Activated gamma-delta T cell treated with Interleukin-2 at 50 U/mL for 16 hours (primary cell): ENCODE data around the gene XYLB.
"Not testable (repeated sequence)": the region's sequence is repeated elsewhere in the genome, so short reads cannot be mapped to it uniquely, and the experiment has no call there.

Experiments
- DNase-seq: peaks from one replicate; pipeline ENCODE4 v3.0.0-alpha.2; 2020

XYLB gene

DNA sequence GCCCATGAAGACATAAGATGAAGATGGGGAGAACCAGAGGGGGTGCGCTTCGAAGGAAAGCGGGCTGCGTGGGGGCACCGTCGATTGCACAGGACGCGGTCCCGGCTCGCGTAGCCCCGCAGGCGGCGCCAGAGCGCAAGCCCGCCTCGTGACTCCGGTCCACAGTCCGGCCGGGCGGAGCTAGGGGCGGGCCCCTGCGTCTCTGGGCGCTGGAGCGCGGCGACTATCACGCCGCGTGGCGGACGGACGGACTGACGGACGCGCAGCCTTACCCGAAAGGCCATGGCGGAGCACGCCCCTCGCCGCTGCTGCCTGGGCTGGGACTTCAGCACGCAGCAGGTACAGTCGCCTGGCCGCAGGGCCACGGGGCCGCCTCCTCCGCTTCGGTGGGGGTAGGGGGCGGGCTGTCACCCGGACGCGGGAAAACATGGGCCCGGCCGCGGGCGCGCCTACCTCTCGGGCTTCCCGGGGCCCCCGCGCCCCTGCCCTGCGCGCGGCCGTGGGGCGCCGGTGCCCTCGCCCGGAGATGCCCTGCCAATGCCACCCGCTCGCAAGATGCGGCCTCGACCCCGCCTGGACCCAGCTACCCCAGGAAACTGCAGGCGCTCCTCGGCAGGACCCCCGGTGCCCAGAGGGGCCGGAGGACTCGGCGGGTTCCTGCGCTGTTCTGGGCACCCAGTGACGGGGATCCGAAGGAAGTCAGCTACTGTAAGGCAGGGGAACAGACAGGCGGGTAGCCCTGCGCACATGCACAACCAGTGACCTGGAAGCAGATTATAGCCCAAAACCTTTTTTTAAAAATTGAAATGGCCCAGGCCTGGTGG is at the start of gene XYLB:
Gene XYLB, plus strand, starts transcription at position 199 of the 824 bp plus-strand sequence. Its CDS starts 84 bp downstream, at position 283.
- peak; percentile 69 for DNase-seq

- not testable (repeated sequence) for DNase-seq
These were observed 49.5 kb upstream of the XYLB start for GRCh38 chr3:38297053-38297452.

DNA sequence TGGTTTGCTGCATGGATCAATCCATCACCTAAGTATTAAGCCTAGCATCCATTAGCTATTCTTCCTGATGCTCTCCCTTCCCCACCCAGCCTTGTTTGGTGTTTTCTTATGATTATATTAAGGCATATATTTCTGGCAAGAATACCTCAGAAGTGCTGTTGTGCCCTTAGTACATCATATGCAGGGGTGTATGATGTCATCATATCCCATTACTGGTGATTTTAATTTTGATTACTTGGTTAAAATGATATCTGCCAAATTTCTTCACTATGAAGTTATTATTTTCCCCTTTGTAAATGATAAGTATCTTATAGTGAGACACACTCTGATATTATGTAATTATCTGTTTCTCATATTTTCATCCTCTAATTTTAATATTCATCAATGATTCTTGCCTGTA is 49.0 kb upstream of the XYLB start:
- no peak for DNase-seq

DNA sequence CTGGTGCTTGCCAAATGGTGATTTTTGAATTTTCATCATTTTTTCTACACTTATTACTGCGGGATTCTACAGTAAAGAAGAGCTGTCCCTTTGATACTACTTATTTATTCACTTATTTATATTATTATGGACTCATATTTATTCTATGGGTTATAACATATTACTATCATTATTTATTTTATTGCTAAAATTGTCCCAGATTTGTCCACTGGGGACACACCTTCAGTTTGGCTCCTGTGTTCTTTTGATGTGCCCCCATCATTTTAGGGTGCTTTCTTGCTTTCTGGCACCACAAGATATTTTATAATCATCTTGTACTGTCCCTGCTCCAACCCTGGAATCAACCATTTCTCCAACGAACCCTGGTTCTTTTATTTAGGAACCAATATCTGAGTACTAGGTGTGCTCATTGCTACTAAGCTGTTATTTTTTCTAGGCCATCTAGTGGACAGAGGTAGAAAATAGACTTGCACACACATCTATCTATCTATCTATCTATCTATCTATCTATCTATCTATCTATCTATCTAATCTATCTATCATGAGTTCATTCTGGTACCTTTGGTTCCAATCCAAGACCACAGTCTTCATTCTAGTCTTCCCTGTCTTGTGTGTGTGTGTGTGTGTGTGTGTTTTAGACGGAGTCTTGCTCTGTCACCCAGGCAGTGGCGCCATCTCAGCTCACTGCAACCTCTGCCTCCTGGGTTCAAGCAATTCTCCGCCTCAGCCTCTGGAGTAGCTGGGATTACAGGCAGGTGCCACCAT is 48.5 kb upstream of the XYLB start:
- DNase-seq: no peak

GRCh38 chr3:38306941-38307340 is 39.6 kb upstream of the XYLB start:
- no peak for DNase-seq

DNA sequence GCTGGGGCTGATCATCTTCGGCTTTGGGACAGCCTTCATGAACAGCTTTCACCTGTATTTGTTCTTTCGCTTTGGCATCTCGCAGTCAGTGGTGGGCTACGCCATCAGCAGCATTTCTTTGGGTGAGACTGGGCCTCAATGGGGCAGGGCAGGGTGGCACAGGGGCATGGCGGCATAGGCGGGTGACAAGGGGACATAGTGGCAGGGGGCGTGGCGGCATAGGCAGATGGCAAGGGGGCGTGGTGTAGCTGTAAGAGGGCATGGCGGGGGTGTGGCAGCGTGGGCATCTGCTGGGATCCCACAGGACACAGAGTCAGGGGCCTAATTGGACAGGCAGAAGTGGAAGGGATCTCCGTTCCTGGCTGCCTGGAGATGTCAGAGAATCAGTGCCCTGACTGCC is 39.0 kb upstream of the XYLB start:
- DNase-seq: no peak

- DNase-seq: no peak
These were observed 38.1 kb upstream of the XYLB start for GRCh38 chr3:38308456-38308855.

GRCh38 chr3:38311476-38311875 is 35.1 kb upstream of the XYLB start:
- DNase-seq: no peak

GRCh38 chr3:38311941-38312340 is 34.6 kb upstream of the XYLB start:
- DNase-seq: no peak

DNA sequence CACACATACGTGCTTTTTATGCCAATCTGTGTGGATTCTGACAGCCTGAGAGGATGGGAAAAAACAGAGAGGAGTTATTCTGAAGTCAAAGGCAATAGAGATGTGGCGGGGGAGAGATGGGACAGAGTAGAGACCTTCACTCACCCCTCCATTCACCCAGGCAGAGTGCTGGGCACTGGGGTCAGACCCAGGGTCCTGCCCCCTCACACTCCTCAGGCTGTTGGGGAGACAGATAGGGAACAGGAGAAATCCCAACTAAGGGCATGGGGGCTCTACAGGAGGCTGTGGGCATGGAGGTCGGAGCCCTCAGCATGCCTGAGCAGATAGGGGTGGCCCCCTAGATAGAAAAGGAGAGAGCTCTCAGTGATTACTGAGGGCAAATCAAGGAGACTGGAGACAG is 34.2 kb upstream of the XYLB start:
- no peak for DNase-seq

DNA sequence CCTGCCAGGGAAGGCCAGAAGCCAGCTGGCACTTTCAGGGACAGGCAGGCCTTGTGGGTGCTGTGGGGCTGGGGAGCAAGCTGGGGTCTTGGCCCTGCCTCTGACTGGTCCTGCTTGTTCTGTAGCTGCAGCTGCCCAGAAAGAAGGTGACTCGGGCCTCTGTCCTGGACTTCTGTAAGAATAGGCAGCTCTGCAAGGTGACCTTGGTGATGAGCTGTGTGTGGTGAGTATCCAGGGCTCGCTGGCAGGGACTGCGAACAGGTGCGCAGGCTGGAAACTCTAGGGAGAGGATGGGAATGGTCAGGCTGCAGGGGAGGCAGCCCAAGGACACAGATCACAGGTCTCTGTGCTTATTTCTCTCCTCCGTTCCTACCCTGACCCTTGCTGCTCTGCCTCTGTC is 33.3 kb upstream of the XYLB start:
- DNase-seq: no peak

DNA sequence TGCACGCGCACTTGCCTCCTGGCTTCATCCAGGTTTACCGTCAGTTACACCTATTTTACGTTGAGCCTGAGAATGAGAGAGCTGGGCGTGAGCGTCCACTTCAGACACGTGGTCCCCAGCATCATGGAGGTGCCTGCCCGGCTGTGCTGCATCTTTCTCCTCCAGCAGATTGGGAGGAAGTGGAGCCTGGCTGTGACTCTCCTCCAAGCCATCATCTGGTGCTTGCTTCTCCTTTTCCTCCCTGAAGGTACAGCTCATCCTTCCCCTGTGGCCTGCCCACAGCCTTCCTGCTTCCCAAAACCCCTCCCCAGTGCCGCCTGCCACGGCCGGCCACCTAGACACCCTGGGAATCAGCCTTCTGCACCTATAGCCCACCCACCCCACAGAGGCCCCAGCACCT is 32.9 kb upstream of the XYLB start:
- DNase-seq: no peak

GRCh38 chr3:38314112-38314763 is 32.3 kb upstream of the XYLB start:
- no peak for DNase-seq

- DNase-seq: no peak
These were observed 31.7 kb upstream of the XYLB start for GRCh38 chr3:38314764-38315487.

DNA sequence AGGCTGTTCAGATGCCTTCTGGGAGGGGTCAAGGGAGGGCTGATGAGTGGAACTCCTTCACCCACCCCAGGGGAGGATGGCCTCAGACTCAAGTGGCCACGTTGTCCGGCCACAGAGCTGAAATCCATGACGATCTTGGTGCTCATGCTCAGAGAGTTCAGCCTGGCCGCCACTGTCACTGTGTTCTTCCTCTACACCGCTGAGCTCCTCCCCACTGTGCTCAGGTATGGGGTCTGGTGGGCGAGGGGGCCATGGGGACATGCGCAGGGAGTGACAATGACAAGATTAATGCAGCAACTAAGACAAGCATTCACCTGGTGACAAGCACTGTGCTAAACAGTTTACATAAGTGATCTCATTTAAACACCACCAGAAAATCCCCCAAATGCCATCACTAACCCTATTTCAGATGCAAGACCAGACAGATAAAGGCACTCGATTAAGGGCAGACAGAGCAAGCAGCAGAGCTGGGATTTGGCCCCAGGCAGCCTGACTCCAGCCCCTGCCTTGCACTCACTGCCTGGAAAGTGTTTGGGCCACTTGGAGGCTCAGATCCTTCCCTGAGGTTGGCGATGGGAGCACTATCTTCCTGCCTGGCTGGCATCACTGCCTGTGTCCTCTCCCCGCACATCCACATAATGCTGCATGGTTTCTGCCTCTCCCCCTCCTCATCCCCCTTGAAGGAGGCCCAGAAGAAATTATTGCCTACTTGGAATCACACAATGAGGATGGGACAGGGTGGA is 30.9 kb upstream of the XYLB start:
- no peak for DNase-seq

DNA sequence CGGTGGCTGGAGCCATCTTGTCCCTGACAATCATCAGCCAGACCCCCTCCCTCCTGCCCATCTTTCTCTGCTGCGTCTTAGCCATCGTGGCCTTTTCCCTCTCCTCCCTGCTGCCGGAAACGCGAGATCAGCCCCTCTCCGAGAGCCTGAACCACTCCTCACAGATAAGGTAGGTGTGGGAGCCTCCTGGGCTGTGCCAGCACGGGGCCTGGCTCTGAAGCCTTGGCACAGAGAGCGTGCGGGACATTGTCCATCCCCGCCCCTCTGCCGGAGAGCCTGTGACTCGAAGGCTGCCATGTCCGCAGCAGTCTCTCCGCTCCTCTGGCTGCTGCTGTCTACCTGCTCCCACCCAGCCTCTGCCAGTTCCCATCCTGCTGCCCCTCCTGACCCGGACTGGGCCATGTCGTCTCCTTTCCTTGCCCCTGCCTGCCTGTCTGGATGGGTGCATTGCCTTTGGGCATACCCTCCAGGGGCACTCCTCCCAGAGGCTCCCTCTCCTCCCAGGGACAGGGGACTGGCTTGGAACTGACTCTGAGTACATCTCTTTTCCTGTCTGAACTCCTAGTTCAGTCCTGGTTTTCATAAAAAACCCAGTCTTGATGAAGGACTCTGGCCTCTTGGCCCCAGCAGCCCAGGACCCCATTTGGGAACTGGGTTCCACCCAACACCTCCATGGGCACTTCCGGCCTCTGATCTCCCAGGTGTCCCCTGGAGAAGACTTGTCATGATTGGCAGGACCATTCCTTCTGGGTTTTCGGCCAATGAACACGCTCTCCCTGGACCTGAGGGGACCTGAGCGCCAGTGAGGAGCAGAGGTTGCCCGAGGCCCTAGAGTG is 30.0 kb upstream of the XYLB start:
- DNase-seq: no peak

GRCh38 chr3:38317192-38317759 is 29.3 kb upstream of the XYLB start:
- DNase-seq: no peak

GRCh38 chr3:38318766-38319671 is 27.6 kb upstream of the XYLB start:
- no peak for DNase-seq

DNA sequence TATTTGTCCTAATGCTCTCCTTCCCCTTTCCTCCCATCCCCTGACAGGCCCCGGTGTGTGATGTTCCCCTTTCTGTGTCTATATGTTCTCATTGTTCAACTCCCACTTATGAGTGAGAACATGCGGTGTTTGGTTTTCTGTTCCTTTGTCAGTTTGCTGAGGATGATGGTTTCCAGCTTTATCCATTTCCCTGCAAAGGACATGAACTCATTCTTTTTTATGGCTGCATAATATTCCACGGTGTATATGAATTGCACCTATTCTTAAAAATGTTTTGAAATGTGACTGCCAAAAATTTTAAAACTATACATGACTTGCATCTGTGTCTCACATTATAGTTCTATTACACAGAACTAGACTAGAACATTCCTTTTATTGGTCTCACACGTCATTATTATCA is 25.9 kb upstream of the XYLB start:
- not testable (repeated sequence) for DNase-seq

- no peak for DNase-seq
These were observed 23.5 kb upstream of the XYLB start for GRCh38 chr3:38323060-38323459.
